Measurements from ENCODE around the gene RABGGTA. TPM values are rescaled to one million over a fixed set of nuclear protein-coding genes. Genes with fewer than 3 reads are reported as not detected.

RABGGTA gene
- total and polyA plus RNA-seq, 9 of the 15 experiments (the other 6 are each of a cell fraction or from before 2014, with no cell fraction given) = 4.5 to 24.2 (median 15.5) TPM

- Histone ChIP-seq H2AFZ (ENCODE audit: low read depth, low read length) (no peak overlapping the region), H3K9me1 (ENCODE audit: control insufficient read depth, insufficient read depth, low read length) (no peaks in the 10 kb centered on the region), H3K79me2 (ENCODE audit: control insufficient read depth, insufficient read depth, low read length) (no peaks in the 10 kb centered on the region), H3K27ac (ENCODE audit: extremely low read depth, low read depth, low read length) (no peak overlapping the region), H3K36me3 (ENCODE audit: control insufficient read depth, insufficient read depth, low read length) (no peaks in the 10 kb centered on the region; the same call in 1 of the 3 replicates), H3K4me2 (ENCODE audit: insufficient read depth, low read length) (no peak overlapping the region), H4K20me1 (replicated peaks; ENCODE audit: control insufficient read depth, insufficient read depth, low read length) (no peaks in the 10 kb centered on the region), H3K4me1 (replicated peaks in 1 of 2; ENCODE audit: control insufficient read depth in 2 of 2, insufficient read depth in 2 of 2, low read length in 2 of 2) (peaks cover 22 to 37% of the 10 kb centered on the region in 2 experiments; a peak in 4 of 5 replicates), H3K4me3 (no peak overlapping the region), H3K9me3 (replicated peaks; ENCODE audit: control insufficient read depth, insufficient read depth, low read depth, low read length) (no peaks in the 10 kb centered on the region), H3K9ac (ENCODE audit: insufficient read depth in 1 of 2, low read depth in 2 of 2, low read length in 2 of 2) (no peak overlapping the region), H3K27me3 (ENCODE audit: control insufficient read depth in 2 of 2, insufficient read depth in 2 of 2, low read length in 2 of 2) (no peaks in the 10 kb centered on the region)
- CTCF ChIA-PET (ENCODE audit: low intra/inter-chr PET ratio) = no interaction called here
- ATAC-seq (no peak), DNase-seq (ENCODE audit: extremely low read depth in 1 of 4, low spot score in 3 of 4) (no peak), FAIRE-seq (no peak)
- no TSS peak for BruUV-seq (replicated peaks)
- TF ChIP-seq ZNF232 (CRISPR knock-in tag; IDR thresholded peaks at IDR 0.05) (no peak), ZNF263 (CRISPR knock-in tag; IDR thresholded peaks at IDR 0.05; ENCODE audit: borderline replicate concordance) (no peak), ZNF3 (CRISPR knock-in tag; IDR thresholded peaks at IDR 0.05) (no peak), NONO (IDR thresholded peaks at IDR 0.05; ENCODE audit: low read depth in 2 of 2, low read length in 1 of 2) (no peak)
- WGBS (ENCODE audit: insufficient coverage, low coverage, missing lambda C conversion rate) = 87% methylated on average over 5 of the region's 7 CpGs
- intact Hi-C loops (cut with micrococcal nuclease) = no loop called here
- in situ Hi-C loops (cut with MboI) = no loop called here
- POLR2A ChIA-PET = no interaction called here
Measured at GRCh38 chr14:24253936-24254335, 17.5 kb downstream of the RABGGTA start.

DNA sequence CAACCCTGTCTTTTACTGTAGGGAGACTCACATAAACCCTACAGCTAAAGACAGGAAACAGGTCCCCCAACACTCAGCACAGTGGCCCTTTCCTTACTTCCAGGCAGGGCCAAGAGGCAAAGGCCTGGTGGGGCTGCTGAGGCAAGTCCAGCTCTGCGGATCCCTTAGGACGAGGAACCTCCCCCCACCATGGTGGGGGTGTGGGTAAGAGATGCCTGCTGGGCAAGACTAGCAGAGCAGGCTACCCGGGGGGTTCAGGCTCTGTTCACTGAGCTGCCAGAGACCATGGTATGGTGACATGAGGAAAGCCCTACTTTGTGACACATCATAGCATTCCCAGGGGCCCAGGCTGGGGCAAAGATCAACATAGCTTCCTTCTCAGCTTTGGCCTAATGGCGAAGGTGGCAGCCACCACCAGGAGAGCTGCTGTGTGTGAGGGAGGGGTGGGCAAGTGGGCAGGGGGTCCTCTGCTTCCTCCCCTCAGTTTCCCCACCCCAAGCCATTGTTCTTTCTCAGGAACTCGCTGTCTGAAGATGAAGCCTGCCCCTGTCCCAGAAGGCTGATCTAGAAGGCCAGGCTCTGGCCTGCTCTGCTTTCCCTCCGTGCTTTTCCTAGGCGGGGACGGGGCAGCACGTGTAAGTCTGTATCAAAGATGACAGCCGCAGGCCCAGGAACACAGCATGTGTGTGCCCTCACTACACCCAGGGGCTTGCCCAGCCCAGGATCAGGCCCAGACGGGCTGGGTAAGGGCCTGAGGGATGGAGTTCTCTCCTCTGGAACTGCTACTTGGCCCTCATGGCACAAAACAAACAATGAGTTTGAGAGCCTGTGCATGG, 18.9 kb downstream of the RABGGTA start:
- no peak overlapping the region for H2AFZ ChIP-seq (ENCODE audit: low read depth, low read length)
- no peak overlapping the region for H3K4me3 ChIP-seq
- intact Hi-C loops (cut with micrococcal nuclease) = no loop called here
- H3K9me1 ChIP-seq (ENCODE audit: control insufficient read depth, insufficient read depth, low read length) = no peaks in the 10 kb centered on the region
- in situ Hi-C loops (cut with MboI) = no loop called here
- no peaks in the 10 kb centered on the region for H3K27me3 ChIP-seq (ENCODE audit: control insufficient read depth in 2 of 2, insufficient read depth in 2 of 2, low read length in 2 of 2)
- DNase-seq (ENCODE audit: extremely low read depth in 1 of 4, low spot score in 3 of 4) (no peak), ATAC-seq (no peak), FAIRE-seq (no peak)
- peak overlapping the region in 1 of 2 experiments; percentile 17; a peak in 1 of 4 replicates for H3K9ac ChIP-seq (ENCODE audit: insufficient read depth in 1 of 2, low read depth in 2 of 2, low read length in 2 of 2)
- no peak overlapping the region for H3K4me2 ChIP-seq (ENCODE audit: insufficient read depth, low read length)
- H3K36me3 ChIP-seq (ENCODE audit: control insufficient read depth, insufficient read depth, low read length) = no peaks in the 10 kb centered on the region; the same call in 1 of the 3 replicates
- H3K27ac ChIP-seq (ENCODE audit: extremely low read depth, low read depth, low read length) = no peak overlapping the region
- no peaks in the 10 kb centered on the region for H3K9me3 ChIP-seq (replicated peaks; ENCODE audit: control insufficient read depth, insufficient read depth, low read depth, low read length)
- ChIA-PET POLR2A (interaction anchor here (2.0 kb wide), 1 partner anchor 10 kb away, joined by 10 read pairs; the partner anchor contains the start of gene TINF2), CTCF (ENCODE audit: low intra/inter-chr PET ratio) (no interaction called here)
- no peaks in the 10 kb centered on the region for H4K20me1 ChIP-seq (replicated peaks; ENCODE audit: control insufficient read depth, insufficient read depth, low read length)
- H3K4me1 ChIP-seq (replicated peaks in 1 of 2; ENCODE audit: control insufficient read depth in 2 of 2, insufficient read depth in 2 of 2, low read length in 2 of 2) = peaks cover 21 to 28% of the 10 kb centered on the region in 2 experiments; a peak in 4 of 5 replicates
- H3K79me2 ChIP-seq (ENCODE audit: control insufficient read depth, insufficient read depth, low read length) = no peaks in the 10 kb centered on the region
- WGBS (ENCODE audit: insufficient coverage, low coverage, missing lambda C conversion rate) = 59% methylated on average over 6 of the region's 11 CpGs
- BruUV-seq (replicated peaks) = no TSS peak
- no peak for TF ChIP-seq STAT5B (CRISPR knock-in tag; IDR thresholded peaks at IDR 0.05)
- TF ChIP-seq THAP12 (CRISPR knock-in tag; IDR thresholded peaks at IDR 0.05) = no peak
- no peak for TF ChIP-seq ZFX (CRISPR knock-in tag; IDR thresholded peaks at IDR 0.05)
- no peak for TF ChIP-seq HMGN3 (IDR thresholded peaks at IDR 0.05; ENCODE audit: borderline replicate concordance, extremely low read depth, insufficient read length, low read depth, low read length)
- TF ChIP-seq HCFC1 (IDR thresholded peaks at IDR 0.05; ENCODE audit: low read depth, low read length) = no peak
- no peak for TF ChIP-seq ZNF174 (CRISPR knock-in tag; IDR thresholded peaks at IDR 0.05)
- no peak for TF ChIP-seq E2F1 (CRISPR knock-in tag; IDR thresholded peaks at IDR 0.05)

All from K562 (cell line).